ENCODE measurements around the gene PPBP. TPM values are rescaled to one million over a fixed set of nuclear protein-coding genes. Genes with fewer than 3 reads are reported as not detected.

The PPBP gene
- total RNA-seq, 1 donor from 2014 or later: not detected

DNA sequence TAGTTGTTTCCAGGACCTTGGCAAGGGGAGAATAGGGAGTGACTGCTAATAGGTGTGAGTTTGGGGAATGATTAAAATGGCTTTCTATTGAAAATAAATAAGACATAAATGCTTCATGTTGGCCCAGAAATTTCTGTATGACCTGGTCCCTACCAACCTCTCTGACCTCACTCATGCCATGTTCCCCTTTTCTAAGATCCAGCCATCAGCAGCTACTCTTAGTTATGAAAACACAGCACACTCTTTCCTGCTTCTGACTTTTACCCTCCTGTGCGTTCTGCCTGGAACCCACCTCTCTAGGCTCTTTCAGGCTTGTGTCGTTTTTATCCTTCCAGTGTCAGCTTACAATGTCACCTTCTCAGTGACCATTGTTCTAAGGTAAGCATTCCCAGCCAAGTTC is 25.3 kb upstream of the PPBP start:
- Mint-ChIP-seq H3K27me3 (no peaks in the 10 kb centered on the region), H3K27ac (no peak overlapping the region), H3K4me1 (peaks cover 10% of the 10 kb centered on the region), H3K4me3 (no peak overlapping the region), H3K9me3 (peaks cover 3% of the 10 kb centered on the region), H3K36me3 (ENCODE audit: low read depth) (no peaks in the 10 kb centered on the region)
- no peak for DNase-seq
- intact Hi-C loops (cut with micrococcal nuclease): no loop called here

DNA sequence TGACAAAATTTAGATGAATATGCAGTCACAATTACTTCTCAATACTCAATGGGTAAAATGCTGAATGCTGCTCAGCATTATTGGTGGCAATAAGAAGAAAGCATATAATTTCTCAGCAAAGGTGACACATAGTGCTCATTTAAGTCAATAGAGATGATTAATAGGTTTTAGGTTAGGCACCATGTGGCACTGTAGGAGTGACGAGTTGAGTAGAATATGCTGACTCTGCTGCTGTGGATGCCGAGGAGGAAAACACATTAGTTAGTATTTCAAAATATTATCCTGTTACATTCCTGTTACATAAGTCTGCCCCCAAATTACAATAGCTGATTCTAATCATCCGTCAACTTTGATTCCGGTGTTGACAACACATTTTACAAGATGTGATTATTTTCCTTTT is 24.1 kb upstream of the PPBP start:
- Mint-ChIP-seq H3K27me3 (no peaks in the 10 kb centered on the region), H3K9me3 (peaks cover 3% of the 10 kb centered on the region), H3K36me3 (ENCODE audit: low read depth) (no peaks in the 10 kb centered on the region), H3K4me1 (peaks cover 10% of the 10 kb centered on the region), H3K27ac (no peak overlapping the region), H3K4me3 (no peak overlapping the region)
- intact Hi-C loops (cut with micrococcal nuclease): no loop called here
- DNase-seq: no peak

DNA sequence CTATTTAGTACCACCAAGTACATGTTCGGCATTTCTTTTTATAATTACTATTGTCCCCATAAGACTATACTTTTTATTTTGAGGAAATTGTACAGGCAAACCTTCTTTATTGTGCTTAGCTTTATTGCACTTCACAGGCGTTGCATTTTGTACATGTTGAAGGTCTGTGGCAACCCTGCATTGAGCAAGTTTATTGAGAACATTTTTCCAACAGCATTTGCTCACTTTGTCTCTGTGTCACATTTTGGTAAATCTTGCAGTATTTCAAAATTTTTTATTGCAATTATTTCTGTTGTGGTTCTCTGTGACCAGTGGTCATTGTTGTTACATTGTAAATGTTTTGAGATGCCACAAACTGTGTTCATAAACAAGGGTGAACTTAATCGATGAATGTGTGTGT is 21.3 kb upstream of the PPBP start:
- no peak overlapping the region for H3K27ac Mint-ChIP-seq
- no peaks in the 10 kb centered on the region for H3K9me3 Mint-ChIP-seq
- intact Hi-C loops (cut with micrococcal nuclease): no loop called here
- no peaks in the 10 kb centered on the region for H3K36me3 Mint-ChIP-seq (ENCODE audit: low read depth)
- H3K27me3 Mint-ChIP-seq: peaks cover under 1% of the 10 kb centered on the region
- DNase-seq: no peak
- no peaks in the 10 kb centered on the region for H3K4me1 Mint-ChIP-seq
- H3K4me3 Mint-ChIP-seq: no peak overlapping the region

DNA sequence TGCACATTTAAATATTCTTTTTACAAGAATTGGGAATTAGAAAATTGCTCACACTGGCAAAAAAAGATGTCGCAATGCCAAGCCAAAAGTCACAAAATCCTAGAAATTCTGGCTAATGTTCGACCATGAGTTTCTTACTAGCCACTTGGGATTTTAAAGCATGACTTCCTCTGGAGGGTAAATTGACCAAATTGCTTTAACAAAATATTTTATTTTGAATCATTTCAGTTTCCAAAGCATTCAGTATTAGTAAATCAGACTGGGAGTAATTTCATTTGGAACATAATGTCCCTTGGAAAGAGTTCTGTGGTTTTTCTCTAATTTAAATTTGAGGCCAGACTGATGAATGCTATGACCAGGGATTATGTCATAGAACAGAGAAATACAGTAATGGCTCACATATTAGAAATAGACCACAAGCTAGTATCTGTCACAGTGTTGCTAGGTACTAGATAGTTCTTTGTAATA is 18.1 kb upstream of the PPBP start:
- H3K9me3 Mint-ChIP-seq: no peaks in the 10 kb centered on the region
- H3K27ac Mint-ChIP-seq: no peak overlapping the region
- peaks cover 2% of the 10 kb centered on the region for H3K27me3 Mint-ChIP-seq
- no peak overlapping the region for H3K4me3 Mint-ChIP-seq
- no peak for DNase-seq
- no peaks in the 10 kb centered on the region for H3K4me1 Mint-ChIP-seq
- intact Hi-C loops (cut with micrococcal nuclease): no loop called here
- no peaks in the 10 kb centered on the region for H3K36me3 Mint-ChIP-seq (ENCODE audit: low read depth)

GRCh38 chr4:74005528-74005927 is 17.5 kb upstream of the PPBP start:
- no peaks in the 10 kb centered on the region for H3K4me1 Mint-ChIP-seq
- H3K36me3 Mint-ChIP-seq (ENCODE audit: low read depth): no peaks in the 10 kb centered on the region
- H3K27ac Mint-ChIP-seq: no peak overlapping the region
- DNase-seq: no peak
- peaks cover 2% of the 10 kb centered on the region for H3K27me3 Mint-ChIP-seq
- H3K4me3 Mint-ChIP-seq: no peak overlapping the region
- peaks cover 2% of the 10 kb centered on the region for H3K9me3 Mint-ChIP-seq
- intact Hi-C loops (cut with micrococcal nuclease): no loop called here

DNA sequence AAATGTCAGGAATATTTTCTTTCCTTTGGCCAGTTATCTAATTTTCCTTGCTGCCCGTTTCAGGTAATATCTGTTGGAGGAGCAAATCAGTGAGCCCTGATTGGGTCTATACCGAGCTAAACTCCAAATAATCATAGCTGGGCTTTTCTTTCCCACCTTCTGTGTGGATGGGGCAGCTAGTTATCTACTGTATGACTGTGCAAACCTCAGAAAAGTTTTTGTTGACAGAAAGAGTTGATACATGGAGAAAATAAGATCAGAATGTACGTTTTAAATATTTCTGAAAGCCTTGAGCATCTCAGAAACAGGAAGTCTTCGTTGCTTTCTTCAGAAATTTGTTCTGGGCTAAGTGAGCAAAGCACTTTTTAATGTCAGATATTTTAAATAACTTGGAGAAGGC is 16.7 kb upstream of the PPBP start:
- Mint-ChIP-seq H3K36me3 (ENCODE audit: low read depth) (no peaks in the 10 kb centered on the region), H3K4me1 (no peaks in the 10 kb centered on the region), H3K9me3 (peaks cover 2% of the 10 kb centered on the region), H3K4me3 (no peak overlapping the region), H3K27ac (no peak overlapping the region), H3K27me3 (peaks cover 3% of the 10 kb centered on the region)
- DNase-seq: no peak
- intact Hi-C loops (cut with micrococcal nuclease): no loop called here

DNA sequence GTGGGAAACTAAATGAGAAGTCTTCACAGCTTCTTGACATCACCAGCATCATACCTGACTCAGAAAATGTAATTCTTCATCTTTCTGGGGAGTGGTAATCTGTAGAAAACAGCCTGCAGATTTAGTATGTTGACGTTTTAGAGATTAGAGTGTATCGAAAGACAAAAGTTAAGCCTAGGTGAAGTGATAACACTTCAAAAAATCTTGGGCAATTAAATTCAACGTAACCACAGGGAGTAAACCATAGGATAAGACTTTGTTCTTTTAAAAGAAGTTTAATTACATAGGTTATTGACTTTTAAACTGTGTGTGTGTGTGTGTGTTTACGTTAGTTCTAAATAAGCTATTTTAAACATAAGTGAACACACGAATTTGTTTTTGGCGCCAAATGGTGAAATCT is 12.3 kb upstream of the PPBP start:
- Mint-ChIP-seq H3K4me3 (no peak overlapping the region), H3K4me1 (no peaks in the 10 kb centered on the region), H3K27ac (no peak overlapping the region), H3K36me3 (ENCODE audit: low read depth) (no peaks in the 10 kb centered on the region), H3K9me3 (peaks cover 2% of the 10 kb centered on the region), H3K27me3 (peaks cover 21% of the 10 kb centered on the region)
- no peak for DNase-seq
- intact Hi-C loops (cut with micrococcal nuclease): no loop called here

GRCh38 chr4:73998040-73999011 is 10.3 kb upstream of the PPBP start, which contains the start of gene CXCL5:
TSS of gene CXCL5 (minus strand) at chr4:73998677. CDS start at chr4:73998581, 96 bp downstream.
- no peak for DNase-seq
- Mint-ChIP-seq H3K9me3 (peaks cover 2% of the 10 kb centered on the region), H3K27ac (no peak within 1 kb of the TSS), H3K4me3 (no peak within 1 kb of the TSS), H3K36me3 (ENCODE audit: low read depth) (no peaks in the 10 kb centered on the region), H3K4me1 (no peaks in the 10 kb centered on the region), H3K27me3 (peaks cover 19% of the 10 kb centered on the region)
- intact Hi-C loops (cut with micrococcal nuclease): no loop called here

DNA sequence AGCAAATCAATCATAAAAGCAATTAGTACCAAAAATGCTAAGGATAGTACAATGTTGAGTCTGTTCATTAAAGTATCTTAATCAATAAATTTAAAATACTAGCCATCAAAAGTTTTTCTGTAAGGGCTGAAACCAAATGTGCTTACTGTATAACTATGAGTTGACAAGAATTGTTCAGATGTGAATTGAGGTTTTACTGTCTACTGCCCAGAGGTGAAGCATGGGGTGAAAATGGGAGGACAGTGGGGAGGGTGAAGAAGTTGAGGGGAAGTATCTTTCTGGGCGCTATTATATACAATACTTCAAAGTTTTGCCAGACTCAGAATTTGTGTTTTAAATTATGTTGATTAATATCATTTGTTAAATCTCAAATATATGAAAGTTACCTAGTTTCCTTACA is 4.1 kb upstream of the PPBP start:
- no peaks in the 10 kb centered on the region for H3K4me1 Mint-ChIP-seq
- DNase-seq: no peak
- intact Hi-C loops (cut with micrococcal nuclease): no loop called here
- peaks cover 1% of the 10 kb centered on the region for H3K27me3 Mint-ChIP-seq
- no peaks in the 10 kb centered on the region for H3K9me3 Mint-ChIP-seq
- no peak overlapping the region for H3K27ac Mint-ChIP-seq
- H3K4me3 Mint-ChIP-seq: no peak overlapping the region
- no peaks in the 10 kb centered on the region for H3K36me3 Mint-ChIP-seq (ENCODE audit: low read depth)

- H3K4me3 Mint-ChIP-seq: no peak overlapping the region
- H3K9me3 Mint-ChIP-seq: no peaks in the 10 kb centered on the region
- H3K27ac Mint-ChIP-seq: no peak overlapping the region
- DNase-seq: no peak
- no peaks in the 10 kb centered on the region for H3K36me3 Mint-ChIP-seq (ENCODE audit: low read depth)
- intact Hi-C loops (cut with micrococcal nuclease): no loop called here
- H3K27me3 Mint-ChIP-seq: peaks cover 1% of the 10 kb centered on the region
- no peaks in the 10 kb centered on the region for H3K4me1 Mint-ChIP-seq
Observed at GRCh38 chr4:73991742-73992000, 3.7 kb upstream of the PPBP start.

GRCh38 chr4:73990988-73991741 is 3.2 kb upstream of the PPBP start:
- Mint-ChIP-seq H3K4me1 (no peaks in the 10 kb centered on the region), H3K27ac (no peak overlapping the region), H3K4me3 (no peak overlapping the region), H3K36me3 (ENCODE audit: low read depth) (no peaks in the 10 kb centered on the region), H3K27me3 (peaks cover 1% of the 10 kb centered on the region), H3K9me3 (no peaks in the 10 kb centered on the region)
- DNase-seq: no peak
- intact Hi-C loops (cut with micrococcal nuclease): no loop called here

- Mint-ChIP-seq H3K36me3 (ENCODE audit: low read depth) (no peaks in the 10 kb centered on the region), H3K9me3 (no peaks in the 10 kb centered on the region), H3K27me3 (no peaks in the 10 kb centered on the region), H3K27ac (no peak overlapping the region), H3K4me1 (no peaks in the 10 kb centered on the region), H3K4me3 (no peak overlapping the region)
- DNase-seq: no peak
- intact Hi-C loops (cut with micrococcal nuclease): no loop called here
Observed at GRCh38 chr4:73989928-73990327, 1.9 kb upstream of the PPBP start.

- Mint-ChIP-seq H3K4me1 (no peaks in the 10 kb centered on the region), H3K27me3 (no peaks in the 10 kb centered on the region), H3K36me3 (ENCODE audit: low read depth) (no peaks in the 10 kb centered on the region), H3K9me3 (no peaks in the 10 kb centered on the region), H3K4me3 (no peak overlapping the region), H3K27ac (no peak overlapping the region)
- intact Hi-C loops (cut with micrococcal nuclease): no loop called here
- DNase-seq: no peak
Observed at GRCh38 chr4:73989031-73989430, 1.0 kb upstream of the PPBP start.

DNA sequence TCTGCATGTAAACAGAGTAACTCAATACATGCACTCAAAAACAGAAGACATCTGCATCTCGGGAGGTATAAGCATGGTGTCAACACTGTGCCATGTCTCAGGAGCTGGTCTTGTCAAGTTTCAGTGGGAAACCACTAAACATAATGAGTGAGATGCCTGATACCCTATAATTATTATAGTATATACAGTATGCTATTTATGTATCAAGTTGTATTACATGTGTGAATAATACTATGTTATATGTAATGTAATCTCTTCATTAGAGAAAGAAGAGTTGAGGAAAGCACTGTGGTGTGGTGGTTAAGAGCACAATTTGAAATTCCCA is 2.5 kb downstream of the PPBP start:
- no peaks in the 10 kb centered on the region for H3K36me3 Mint-ChIP-seq (ENCODE audit: low read depth)
- no peaks in the 10 kb centered on the region for H3K4me1 Mint-ChIP-seq
- no peak for DNase-seq
- H3K9me3 Mint-ChIP-seq: no peaks in the 10 kb centered on the region
- H3K27ac Mint-ChIP-seq: no peak overlapping the region
- H3K4me3 Mint-ChIP-seq: no peak overlapping the region
- H3K27me3 Mint-ChIP-seq: peaks cover 3% of the 10 kb centered on the region
- intact Hi-C loops (cut with micrococcal nuclease): no loop called here
